Inflammatory macrophage treated with lipopolysaccharide for 4 hours (primary cell): ENCODE results near the gene CCDC148.
"Not testable (repeated sequence)": the region's sequence is repeated elsewhere in the genome, so short reads cannot be mapped to it uniquely, and the experiment has no call there.

Experiments
- DNase-seq: peaks from one replicate; pipeline ENCODE4 v3.0.0-alpha.2; 2020

Gene CCDC148

GRCh38 chr2:158276619-158277471 is 179.7 kb downstream of the CCDC148 start:
- DNase-seq = no peak

- no peak for DNase-seq
These were observed 182.8 kb downstream of the CCDC148 start for GRCh38 chr2:158273791-158274190.

GRCh38 chr2:158270536-158270935 is 186.0 kb downstream of the CCDC148 start:
- DNase-seq = no peak

GRCh38 chr2:158269143-158269542 is 187.4 kb downstream of the CCDC148 start:
- DNase-seq = no peak

GRCh38 chr2:158266111-158266510 is 190.4 kb downstream of the CCDC148 start:
- DNase-seq = no peak

- no peak for DNase-seq
These were observed 201.3 kb downstream of the CCDC148 start for GRCh38 chr2:158255257-158255656.

GRCh38 chr2:158253170-158253569 is 203.4 kb downstream of the CCDC148 start:
- no peak for DNase-seq

GRCh38 chr2:158251356-158251755 is 205.2 kb downstream of the CCDC148 start:
- DNase-seq = no peak

GRCh38 chr2:158243392-158243791 is 213.2 kb downstream of the CCDC148 start:
- no peak for DNase-seq

- DNase-seq = no peak
These were observed 214.3 kb downstream of the CCDC148 start for GRCh38 chr2:158242280-158242679.

- no peak for DNase-seq
These were observed 215.6 kb downstream of the CCDC148 start for GRCh38 chr2:158240975-158241374.

GRCh38 chr2:158239271-158239670 is 217.3 kb downstream of the CCDC148 start:
- DNase-seq = no peak

- no peak for DNase-seq
These were observed 222.1 kb downstream of the CCDC148 start for GRCh38 chr2:158234497-158234896.

GRCh38 chr2:158232476-158232875 is 224.1 kb downstream of the CCDC148 start:
- no peak for DNase-seq

GRCh38 chr2:158228943-158229508 is 227.5 kb downstream of the CCDC148 start:
- no peak for DNase-seq

- not testable (repeated sequence) for DNase-seq
These were observed 233.5 kb downstream of the CCDC148 start for GRCh38 chr2:158223066-158223465.

- peak; percentile 3 for DNase-seq
These were observed 235.2 kb downstream of the CCDC148 start for GRCh38 chr2:158221063-158222020.

GRCh38 chr2:158217593-158217992 is 239.0 kb downstream of the CCDC148 start:
- peak; percentile 15 for DNase-seq

- DNase-seq = peak; percentile 87
These were observed 242.1 kb downstream of the CCDC148 start for GRCh38 chr2:158214431-158214830.

GRCh38 chr2:158213773-158214172 is 242.8 kb downstream of the CCDC148 start:
- no peak for DNase-seq

GRCh38 chr2:158212301-158212700 is 244.3 kb downstream of the CCDC148 start:
- no peak for DNase-seq

- no peak for DNase-seq
These were observed 245.1 kb downstream of the CCDC148 start for GRCh38 chr2:158211502-158211901.

- no peak for DNase-seq
These were observed 249.2 kb downstream of the CCDC148 start for GRCh38 chr2:158207354-158207753.
